HEK293 (cell line): ENCODE data around the gene SCAND1.
"Not testable (repeated sequence)": the region's sequence is repeated elsewhere in the genome, so short reads cannot be mapped to it uniquely, and the experiment has no call there.

Experiments used
- CTCF ChIA-PET: fragments of 350-600 bp; formaldehyde crosslinking; extraction: SDS; loops from one replicate; lab custom pipeline; 2021; ENCODE audit warnings: antibody characterized with exemption; lab: Yijun Ruan, JAX
- POLR2A ChIA-PET: fragments of 300-600 bp; formaldehyde crosslinking; extraction: SDS; loops from one replicate; lab custom pipeline; 2020; ENCODE audit warnings: antibody characterized with exemption, inconsistent platforms; lab: Yijun Ruan, JAX
- H3K27ac ChIP-seq: fragments of 200-500 bp; sonication (Bioruptor generic); 2 replicates; pipeline ENCODE4 v1.5.1; 2014; ENCODE audit warnings: low read depth, low read length, control low read depth, inconsistent platforms; ENCODE audit errors: extremely low read depth
- H3K36me3 ChIP-seq, 2 experiments: fragments of 200-500 bp in 1 of 2; sonication (Bioruptor generic) in 1 of 2; 1 replicate in 1 of 2; 2 replicates in 1 of 2; pipeline ENCODE4 v1.5.1; 2014 to 2017; ENCODE audit warnings: inconsistent platforms in 2 of 2, low read length in 2 of 2; ENCODE audit not compliant: control insufficient read depth in 2 of 2, insufficient read depth in 1 of 2
- H3K4me1 ChIP-seq: fragments of 200-500 bp; sonication (Bioruptor generic); 2 replicates; pipeline ENCODE4 v1.5.1; 2014; ENCODE audit warnings: mild to moderate bottlenecking, low read length, inconsistent platforms; ENCODE audit not compliant: control insufficient read depth, insufficient read depth
- H3K4me3 ChIP-seq: 2 replicates; pipeline ENCODE4 v1.5.1; 2011; ENCODE audit warnings: low read depth, mild to moderate bottlenecking, control low read depth, low read length, moderate library complexity
- H3K9me3 ChIP-seq: fragments of 200-500 bp; sonication (Bioruptor generic); 2 replicates; pipeline ENCODE4 v1.5.1; 2014; ENCODE audit warnings: low read depth, low read length, inconsistent platforms; ENCODE audit not compliant: control insufficient read depth, insufficient read depth
- KLF1 ChIP-seq: fragments of 450-650 bp; formaldehyde crosslinking; IDR thresholded peaks from 2 replicates; pipeline ENCODE4 v1.5.1; 2016; ENCODE audit warnings: missing biosample characterization, missing genetic modification characterization
- MYNN ChIP-seq: fragments of 450-650 bp; formaldehyde crosslinking; IDR thresholded peaks from 2 replicates; pipeline ENCODE4 v1.5.1; 2016; ENCODE audit warnings: missing biosample characterization, missing genetic modification characterization, borderline replicate concordance
- TCF7L2 ChIP-seq: IDR thresholded peaks from 2 replicates; pipeline ENCODE4 v1.6.1; 2011; ENCODE audit warnings: low read depth, mild to moderate bottlenecking, inconsistent platforms, low read length, moderate library complexity, borderline replicate concordance
- TSHZ1 ChIP-seq: fragments of 450-650 bp; formaldehyde crosslinking; IDR thresholded peaks from 2 replicates; pipeline ENCODE4 v1.5.1; 2016; ENCODE audit warnings: missing biosample characterization, missing genetic modification characterization, borderline replicate concordance
- YY2 ChIP-seq: fragments of 450-650 bp; formaldehyde crosslinking; IDR thresholded peaks from 2 replicates; pipeline ENCODE4 v1.5.1; 2016; ENCODE audit warnings: missing biosample characterization, missing genetic modification characterization
- ZEB2 ChIP-seq: fragments of 450-650 bp; formaldehyde crosslinking; IDR thresholded peaks from 2 replicates; pipeline ENCODE4 v1.5.1; 2016; ENCODE audit warnings: missing biosample characterization, missing genetic modification characterization
- ZNF133 ChIP-seq: fragments of 450-650 bp; formaldehyde crosslinking; IDR thresholded peaks from 2 replicates; pipeline ENCODE4 v1.5.1; 2016; ENCODE audit warnings: missing biosample characterization, missing genetic modification characterization
- ZNF362 ChIP-seq: fragments of 450-650 bp; formaldehyde crosslinking; IDR thresholded peaks from 2 replicates; pipeline ENCODE4 v1.5.1; 2016; ENCODE audit warnings: missing biosample characterization, missing genetic modification characterization
- ZNF530 ChIP-seq: fragments of 450-650 bp; formaldehyde crosslinking; IDR thresholded peaks from 2 replicates; pipeline ENCODE4 v1.5.1; 2016; ENCODE audit warnings: low read depth, missing biosample characterization, missing genetic modification characterization
- ZNF639 ChIP-seq: fragments of 450-650 bp; formaldehyde crosslinking; IDR thresholded peaks from 2 replicates; pipeline ENCODE4 v1.5.1; 2016; ENCODE audit warnings: missing biosample characterization, missing genetic modification characterization
- ZNF791 ChIP-seq: fragments of 450-650 bp; formaldehyde crosslinking; IDR thresholded peaks from 2 replicates; pipeline ENCODE4 v1.5.1; 2016; ENCODE audit warnings: missing biosample characterization, missing genetic modification characterization

The SCAND1 gene

GRCh38 chr20:36004045-36004444 is 49.7 kb upstream of the SCAND1 start:
- H3K9me3 ChIP-seq, result no peaks in the 10 kb centered on the region
- H3K36me3 ChIP-seq, result no peaks in the 10 kb centered on the region
- ChIA-PET POLR2A (no interaction called here), CTCF (interaction anchor here (0.6 to 1.8 kb wide), 4 partner anchors 9 to 489 kb away, joined by 3 to 7 read pairs (median 6); no protein-coding TSS in a partner anchor)
- no peaks in the 10 kb centered on the region for H3K4me1 ChIP-seq
- TF ChIP-seq ZEB2 (tag by site-specific recombination), result no peak
- TF ChIP-seq ZNF530 (tag by site-specific recombination), result no peak
- no peak for TF ChIP-seq ZNF791 (tag by site-specific recombination)
- TF ChIP-seq MYNN, result no peak
- no peak for TF ChIP-seq ZNF639 (tag by site-specific recombination)
- no peak for TF ChIP-seq ZNF362 (tag by site-specific recombination)
- no peak for TF ChIP-seq KLF1 (tag by site-specific recombination)
- TF ChIP-seq TCF7L2, result no peak
- no peak for TF ChIP-seq YY2 (tag by site-specific recombination)
- no peak overlapping the region for H3K4me3 ChIP-seq
- H3K27ac ChIP-seq, result no peak overlapping the region

GRCh38 chr20:36002855-36003254 is 48.6 kb upstream of the SCAND1 start:
- Histone ChIP-seq H3K36me3 (no peaks in the 10 kb centered on the region), H3K4me3 (no peak overlapping the region), H3K27ac (no peak overlapping the region), H3K4me1 (no peaks in the 10 kb centered on the region), H3K9me3 (no peaks in the 10 kb centered on the region)
- ChIA-PET POLR2A (no interaction called here), CTCF (interaction anchor here (1.6 to 1.8 kb wide), 3 partner anchors 8 to 136 kb away, joined by 6 to 7 read pairs (median 6); no protein-coding TSS in a partner anchor)
- TF ChIP-seq TSHZ1 (tag by site-specific recombination) (no peak), ZNF133 (tag by site-specific recombination) (peak; percentile 72)

- H3K9me3 ChIP-seq, POLR2A ChIA-PET, CTCF ChIA-PET: not testable (repeated sequence)
Observed at GRCh38 chr20:36001331-36001730, 47.0 kb upstream of the SCAND1 start.

GRCh38 chr20:35996492-35996891 is 42.2 kb upstream of the SCAND1 start:
- H3K4me1 ChIP-seq, H3K9me3 ChIP-seq, H3K4me3 ChIP-seq, H3K36me3 ChIP-seq, POLR2A ChIA-PET, H3K27ac ChIP-seq: not testable (repeated sequence)
- CTCF ChIA-PET, result interaction anchor here (0.6 to 9.2 kb wide), 3 partner anchors 92 to 206 kb away, joined by 3 to 308 read pairs (median 3); no protein-coding TSS in a partner anchor

More at GRCh38 chr20:36001331-36001730, 47.0 kb upstream of the SCAND1 start:
- not testable (repeated sequence) for H3K36me3 ChIP-seq, H3K27ac ChIP-seq, H3K4me3 ChIP-seq, H3K4me1 ChIP-seq
